Ramos (cell line): ENCODE data around the gene ARID3C.

Experiments used
- in situ Hi-C: fragments of 300-500 bp; cut with MboI; formaldehyde crosslinking; loops from one replicate; pipeline ENCODE4 v1.14.3; 2022; ENCODE audit warnings: low sequenced_read_pairs; ENCODE audit not compliant: unreplicated experiment

Gene ARID3C

DNA sequence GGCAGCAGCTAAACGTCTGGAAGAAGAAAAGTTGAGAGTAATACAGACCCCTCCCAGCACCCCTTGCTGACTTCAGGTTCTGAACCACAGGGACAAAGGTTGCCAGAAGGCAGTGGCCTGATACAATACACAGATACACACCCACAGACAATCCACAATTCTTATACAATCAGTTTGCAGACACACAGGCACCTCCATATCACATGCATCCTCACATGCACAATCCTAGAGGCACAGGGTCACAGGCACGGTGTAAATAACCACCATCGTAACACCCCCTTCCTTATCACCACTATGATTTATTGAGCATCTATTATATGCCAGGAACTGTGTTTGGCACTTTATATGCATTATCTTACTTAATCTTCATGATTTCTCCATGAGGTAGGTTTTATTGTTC, 47.5 kb downstream of the ARID3C start:
- in situ Hi-C loops, result loop anchor here (25.0 kb wide), 1 partner anchor 144 kb away; no protein-coding TSS in a partner anchor

- in situ Hi-C loops, result loop anchor here (25.0 kb wide), 1 partner anchor 143 kb away; no protein-coding TSS in a partner anchor
Measured at GRCh38 chr9:34580358-34580757, 48.5 kb downstream of the ARID3C start.

GRCh38 chr9:34579808-34580163, 49.1 kb downstream of the ARID3C start:
- in situ Hi-C loops, result loop anchor here (25.0 kb wide), 1 partner anchor 142 kb away; no protein-coding TSS in a partner anchor

DNA sequence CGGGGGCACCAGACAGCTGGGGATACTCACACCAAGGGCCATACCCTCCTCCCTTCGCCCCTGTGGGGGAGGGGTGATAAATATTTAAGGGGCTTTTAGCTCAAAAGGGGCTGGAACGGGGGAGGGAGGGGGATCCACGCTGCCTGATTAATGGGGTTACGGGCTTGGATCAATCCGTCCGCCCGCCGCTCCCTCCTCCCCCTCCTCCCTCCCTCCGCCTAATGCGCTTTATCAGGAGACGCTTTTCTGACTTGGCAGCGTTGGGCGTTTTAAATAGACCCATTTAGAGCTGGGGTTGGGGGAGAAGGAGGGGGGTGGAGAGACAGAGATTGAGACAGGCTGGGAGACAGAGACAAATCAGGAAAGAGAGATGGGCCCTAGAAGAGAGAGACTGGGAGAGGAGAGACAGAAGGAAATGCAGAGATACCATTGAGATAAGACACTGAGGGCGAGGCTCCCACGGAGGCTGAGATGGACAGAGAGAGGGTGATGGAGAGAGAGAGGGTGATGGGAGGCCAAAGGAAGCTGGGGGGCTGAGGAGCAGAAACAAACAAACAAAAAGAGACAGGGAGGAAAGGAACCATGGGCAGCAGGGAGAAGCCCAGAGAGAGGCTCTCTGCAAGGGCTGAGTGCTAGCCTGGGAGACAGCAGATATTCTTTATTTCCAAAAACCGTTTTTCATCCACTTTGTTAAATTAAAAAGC, 49.6 kb downstream of the ARID3C start:
- in situ Hi-C loops, result loop anchor here (25.0 kb wide), 1 partner anchor 142 kb away; no protein-coding TSS in a partner anchor

GRCh38 chr9:34578241-34579103, 50.4 kb downstream of the ARID3C start:
- in situ Hi-C loops, result loop anchor here (25.0 kb wide), 1 partner anchor 141 kb away; no protein-coding TSS in a partner anchor

- in situ Hi-C loops, result loop anchor here (25.0 kb wide), 1 partner anchor 140 kb away; no protein-coding TSS in a partner anchor
Measured at GRCh38 chr9:34577400-34578240, 51.2 kb downstream of the ARID3C start.

DNA sequence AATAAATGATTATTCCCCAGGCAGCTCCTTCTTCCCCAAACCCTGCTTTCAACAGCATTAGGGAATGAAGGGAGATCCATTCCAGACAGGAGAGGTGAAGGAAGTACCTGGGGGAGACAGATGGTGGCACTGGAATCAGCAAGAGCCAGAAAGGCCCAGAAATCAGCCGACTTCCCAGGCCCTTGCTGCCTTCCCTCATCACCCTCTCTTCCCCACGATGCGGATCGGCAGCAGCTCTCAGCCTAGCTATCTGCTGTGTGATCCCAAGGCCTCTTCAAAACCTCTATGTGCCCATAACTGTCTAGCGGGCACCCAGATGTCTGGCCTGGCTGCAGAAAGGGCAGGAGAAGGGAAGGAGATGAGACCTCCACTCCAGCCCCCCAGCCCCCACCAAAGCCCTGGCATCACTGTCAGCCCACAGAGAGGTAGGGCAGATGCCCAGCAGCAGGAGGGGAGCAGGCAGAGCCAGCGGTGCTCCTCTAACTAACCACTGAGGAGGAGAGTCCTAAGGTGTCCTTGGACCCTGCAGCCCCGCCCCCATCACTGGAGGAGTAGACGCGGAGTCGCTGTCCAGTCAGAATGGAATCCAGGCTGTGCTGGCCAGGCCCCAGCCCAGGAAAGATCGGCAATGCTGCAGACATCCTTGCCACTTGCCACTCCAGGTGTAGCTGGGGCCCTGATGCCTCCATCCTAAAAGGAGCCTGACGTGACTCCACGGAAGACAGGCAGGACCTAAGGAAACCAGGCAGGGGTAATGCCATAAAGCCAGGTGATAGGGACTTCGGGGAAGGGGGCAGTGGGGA, 52.1 kb downstream of the ARID3C start:
- in situ Hi-C loops, result loop anchor here (25.0 kb wide), 1 partner anchor 139 kb away; no protein-coding TSS in a partner anchor

- in situ Hi-C loops, result loop anchor here (25.0 kb wide), 1 partner anchor 139 kb away; no protein-coding TSS in a partner anchor
Measured at GRCh38 chr9:34575862-34576596, 52.8 kb downstream of the ARID3C start.

DNA sequence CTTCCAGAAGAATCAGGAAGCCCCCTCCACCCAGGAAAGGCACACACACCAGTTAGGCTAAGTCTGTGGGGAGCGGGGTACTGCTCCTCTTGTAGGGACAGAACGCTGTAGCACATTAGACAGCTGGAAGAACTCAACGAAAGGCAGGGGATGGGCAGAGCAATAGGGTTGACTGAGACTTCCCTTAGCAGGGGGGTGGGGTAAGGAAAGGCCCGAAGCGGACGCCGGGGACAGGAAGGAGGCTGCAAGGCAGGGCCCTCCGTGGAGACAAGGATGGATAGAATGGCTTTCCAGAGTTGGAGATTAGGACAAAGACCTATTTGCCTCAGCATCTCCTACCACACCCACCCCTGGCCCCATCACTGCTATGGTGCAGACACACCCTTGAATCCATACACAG, 53.6 kb downstream of the ARID3C start:
- in situ Hi-C loops, result loop anchor here (25.0 kb wide), 1 partner anchor 138 kb away; no protein-coding TSS in a partner anchor

GRCh38 chr9:34574571-34574970, 54.3 kb downstream of the ARID3C start:
- in situ Hi-C loops, result no loop called here

GRCh38 chr9:34573599-34574325, 55.1 kb downstream of the ARID3C start:
- in situ Hi-C loops, result no loop called here

DNA sequence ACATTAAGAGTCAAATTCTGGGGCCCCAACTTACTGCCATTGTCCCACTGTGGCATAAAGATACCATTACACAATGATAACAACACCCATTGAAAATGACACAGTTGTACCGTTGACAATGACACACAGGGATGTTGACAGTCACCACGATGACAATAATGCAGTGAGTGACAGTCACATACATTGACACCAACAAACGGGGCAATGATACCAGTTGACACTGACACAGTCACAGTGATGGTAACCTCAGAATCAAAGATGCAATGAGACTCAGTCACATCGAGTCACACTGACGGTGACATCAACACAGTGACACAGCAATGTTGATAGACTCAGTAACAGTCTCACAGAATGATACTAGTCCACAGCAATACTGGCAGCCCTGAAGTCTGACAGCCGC, 56.2 kb downstream of the ARID3C start:
- in situ Hi-C loops, result no loop called here

GRCh38 chr9:34572092-34572491, 56.8 kb downstream of the ARID3C start:
- in situ Hi-C loops, result no loop called here

- in situ Hi-C loops, result no loop called here
Measured at GRCh38 chr9:34571481-34571810, 57.4 kb downstream of the ARID3C start.
